Nephron (organoid): ENCODE results near the gene TUBGCP2.

Experiments used
- H3K27ac Mint-ChIP-seq, 3 experiments: 2 replicates each; pipeline ENCODE4 v1.8.0; 2020; ENCODE audit warnings: mixed read lengths in 3 of 3, mild to moderate bottlenecking in 2 of 3, moderate library complexity in 1 of 3
- H3K27me3 Mint-ChIP-seq: 2 replicates; pipeline ENCODE4 v1.8.0; 2021; ENCODE audit warnings: low read depth, mild to moderate bottlenecking, moderate library complexity, mixed read lengths
- H3K36me3 Mint-ChIP-seq: 2 replicates; pipeline ENCODE4 v1.8.0; 2020; ENCODE audit warnings: low read depth, mixed read lengths
- H3K4me1 Mint-ChIP-seq: 2 replicates; pipeline ENCODE4 v1.8.0; 2020; ENCODE audit warnings: mixed read lengths
- H3K4me3 Mint-ChIP-seq, 3 experiments: 2 replicates each; pipeline ENCODE4 v1.8.0; 2020; ENCODE audit warnings: mild to moderate bottlenecking in 3 of 3, mixed read lengths in 3 of 3, moderate library complexity in 2 of 3
- H3K9me3 Mint-ChIP-seq: 2 replicates; pipeline ENCODE4 v1.8.0; 2020; ENCODE audit warnings: mixed read lengths
- CTCF ChIP-seq, 3 experiments: fragments of 200-600 bp; sonication (generic); IDR thresholded peaks; one replicate each; pipeline ENCODE4 v1.5.0; 2021; ENCODE audit warnings: antibody characterized with exemption in 3 of 3; ENCODE audit not compliant: unreplicated experiment in 3 of 3

TUBGCP2 gene

DNA sequence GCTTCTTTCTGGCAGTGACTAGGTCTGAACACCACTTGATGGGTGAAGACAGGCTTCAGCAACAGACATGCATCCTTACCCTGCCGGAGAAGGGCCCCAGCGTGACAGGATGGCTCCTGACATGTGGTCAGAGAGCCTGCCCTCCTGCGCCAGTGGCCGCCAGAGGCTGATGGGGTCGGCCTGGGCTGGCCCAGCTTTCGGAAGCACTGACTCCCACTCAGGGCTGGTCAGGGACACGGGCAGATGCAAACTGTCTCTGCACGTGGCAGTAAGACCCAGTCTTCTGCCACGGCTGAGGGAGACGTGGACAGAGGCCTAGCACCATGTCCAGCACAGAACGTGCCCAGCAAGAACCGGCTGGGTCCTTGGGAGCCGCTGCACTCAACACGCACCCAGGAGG is 10.2 kb downstream of the TUBGCP2 start:
- Mint-ChIP-seq H3K4me3 (no peak overlapping the region), H3K9me3 (no peaks in the 10 kb centered on the region)
- TF ChIP-seq CTCF (IDR thresholded peaks at IDR 0.05; ENCODE audit: unreplicated experiment in 3 of 3): no peak

GRCh38 chr10:133297504-133297903 is 11.2 kb downstream of the TUBGCP2 start:
- H3K4me3 Mint-ChIP-seq: no peak overlapping the region
- TF ChIP-seq CTCF (IDR thresholded peaks at IDR 0.05; ENCODE audit: unreplicated experiment in 3 of 3): no peak
- H3K27ac Mint-ChIP-seq: no peak overlapping the region
- H3K9me3 Mint-ChIP-seq: no peaks in the 10 kb centered on the region
- H3K4me1 Mint-ChIP-seq: no peaks in the 10 kb centered on the region
- H3K36me3 Mint-ChIP-seq: peaks cover 55% of the 10 kb centered on the region
- H3K27me3 Mint-ChIP-seq: no peaks in the 10 kb centered on the region

More for the DNA sequence above, 10.2 kb downstream of the TUBGCP2 start:
- peaks cover 59% of the 10 kb centered on the region for H3K36me3 Mint-ChIP-seq
- H3K4me1 Mint-ChIP-seq: no peaks in the 10 kb centered on the region
- H3K27me3 Mint-ChIP-seq: no peaks in the 10 kb centered on the region
- no peak overlapping the region for H3K27ac Mint-ChIP-seq

- Mint-ChIP-seq H3K27me3 (no peaks in the 10 kb centered on the region), H3K4me3 (no peak overlapping the region)
- no peak for TF ChIP-seq CTCF (IDR thresholded peaks at IDR 0.05; ENCODE audit: unreplicated experiment in 3 of 3)
Measured at GRCh38 chr10:133295426-133296320, 13.0 kb downstream of the TUBGCP2 start.

DNA sequence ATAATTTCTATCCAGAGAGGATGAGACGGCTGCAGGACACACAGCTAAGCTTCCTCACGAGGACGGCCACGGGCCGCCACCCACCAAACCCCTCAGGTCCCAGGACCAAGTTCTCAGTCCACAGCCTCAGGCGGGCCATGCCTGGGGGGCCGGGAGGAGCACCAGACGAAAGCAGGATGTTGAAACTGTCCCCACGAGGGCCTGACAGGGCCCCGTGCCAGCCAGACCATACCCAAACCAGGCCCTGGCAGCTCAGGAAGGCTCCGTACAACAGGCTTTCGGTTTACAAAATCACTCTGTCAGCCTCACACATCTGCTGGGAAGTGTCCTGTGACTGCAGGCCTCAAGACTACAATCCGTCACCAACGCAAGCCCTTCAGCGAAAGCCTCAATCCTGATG is 14.5 kb downstream of the TUBGCP2 start:
- no peaks in the 10 kb centered on the region for H3K27me3 Mint-ChIP-seq
- H3K4me3 Mint-ChIP-seq: no peak overlapping the region
- H3K27ac Mint-ChIP-seq: no peak overlapping the region
- H3K36me3 Mint-ChIP-seq: peaks cover 49% of the 10 kb centered on the region
- H3K4me1 Mint-ChIP-seq: no peaks in the 10 kb centered on the region
- H3K9me3 Mint-ChIP-seq: no peaks in the 10 kb centered on the region
- no peak for TF ChIP-seq CTCF (IDR thresholded peaks at IDR 0.05; ENCODE audit: unreplicated experiment in 3 of 3)

More at GRCh38 chr10:133295426-133296320, 13.0 kb downstream of the TUBGCP2 start:
- H3K36me3 Mint-ChIP-seq: peaks cover 53% of the 10 kb centered on the region
- no peaks in the 10 kb centered on the region for H3K4me1 Mint-ChIP-seq
- no peak overlapping the region for H3K27ac Mint-ChIP-seq
- H3K9me3 Mint-ChIP-seq: no peaks in the 10 kb centered on the region

- H3K4me1 Mint-ChIP-seq: no peaks in the 10 kb centered on the region
- no peak overlapping the region for H3K27ac Mint-ChIP-seq
- H3K9me3 Mint-ChIP-seq: no peaks in the 10 kb centered on the region
- TF ChIP-seq CTCF (IDR thresholded peaks at IDR 0.05; ENCODE audit: unreplicated experiment in 3 of 3): no peak
- no peak overlapping the region for H3K4me3 Mint-ChIP-seq
- no peaks in the 10 kb centered on the region for H3K27me3 Mint-ChIP-seq
- H3K36me3 Mint-ChIP-seq: peaks cover 49% of the 10 kb centered on the region
Measured at GRCh38 chr10:133293810-133294119, 14.9 kb downstream of the TUBGCP2 start.
